GM23338 (cell line): Measurements from ENCODE around the gene PARP2. TPM values are rescaled to one million over a fixed set of nuclear protein-coding genes. Genes with fewer than 3 reads are reported as not detected.

Source experiments
- ATAC-seq: fragments of 200-7000 bp; cut with Tn5 transposase; 3 replicates; pipeline ENCODE4 v1.9.1; 2020
- DNase-seq: peaks from one replicate; pipeline ENCODE4 v3.0.0-alpha.2; 2015; ENCODE audit warnings: low spot score
- H2AFZ ChIP-seq: fragments of 200-600 bp; sonication (generic); 2 replicates; pipeline ENCODE4 v1.8.0; 2016; ENCODE audit warnings: antibody characterized with exemption, mild to moderate bottlenecking, moderate library complexity
- H3F3A ChIP-seq: fragments of 200-600 bp; sonication (generic); replicated peaks from 2 replicates; pipeline ENCODE4 v1.8.0; 2017; ENCODE audit warnings: antibody characterized with exemption, mixed run types, low read depth
- H3K27ac ChIP-seq: fragments of 200-600 bp; sonication (generic); 2 replicates; pipeline ENCODE4 v1.6.1; 2016; ENCODE audit warnings: low read depth
- H3K27me3 ChIP-seq: fragments of 200-600 bp; sonication (generic); 2 replicates; pipeline ENCODE4 v1.8.0; 2016; ENCODE audit warnings: mild to moderate bottlenecking, mixed run types, moderate library complexity; ENCODE audit not compliant: insufficient read depth
- H3K36me3 ChIP-seq: fragments of 200-600 bp; sonication (generic); 2 replicates; pipeline ENCODE4 v1.8.0; 2016; ENCODE audit warnings: mild to moderate bottlenecking; ENCODE audit not compliant: insufficient read depth
- H3K4me1 ChIP-seq: fragments of 200-600 bp; sonication (generic); 2 replicates; pipeline ENCODE4 v1.8.0; 2016; ENCODE audit warnings: mild to moderate bottlenecking, moderate library complexity; ENCODE audit not compliant: insufficient read depth
- H3K4me2 ChIP-seq: fragments of 200-600 bp; sonication (generic); 2 replicates; pipeline ENCODE4 v1.7.1; 2017; ENCODE audit warnings: mixed run types
- H3K4me3 ChIP-seq: fragments of 200-600 bp; sonication (generic); 2 replicates; pipeline ENCODE4 v1.6.1; 2016; ENCODE audit warnings: mixed run types
- H3K79me2 ChIP-seq: fragments of 200-600 bp; sonication (generic); replicated peaks from 2 replicates; pipeline ENCODE4 v1.8.0; 2017; ENCODE audit warnings: mild to moderate bottlenecking; ENCODE audit not compliant: insufficient read depth
- H3K9me2 ChIP-seq: fragments of 200-600 bp; sonication (generic); 2 replicates; pipeline ENCODE4 v1.8.0; 2017; ENCODE audit not compliant: insufficient read depth
- H4K20me1 ChIP-seq: fragments of 200-600 bp; sonication (generic); replicated peaks from 2 replicates; pipeline ENCODE4 v1.8.0; 2017; ENCODE audit warnings: mild to moderate bottlenecking; ENCODE audit not compliant: insufficient read depth
- H3K27ac Mint-ChIP-seq: 2 replicates; pipeline ENCODE4 v1.8.0; 2020; ENCODE audit warnings: inconsistent platforms, mild to moderate bottlenecking, moderate library complexity, mixed read lengths
- H3K27me3 Mint-ChIP-seq: 3 replicates; pipeline ENCODE4 v1.8.0; 2022; ENCODE audit warnings: low read depth, mild to moderate bottlenecking, moderate library complexity, mixed read lengths, inconsistent platforms; ENCODE audit not compliant: insufficient read depth, poor library complexity
- H3K36me3 Mint-ChIP-seq: 3 replicates; pipeline ENCODE4 v1.8.0; 2021; ENCODE audit warnings: low read depth, mild to moderate bottlenecking, inconsistent platforms, moderate library complexity, mixed read lengths
- H3K4me1 Mint-ChIP-seq: 3 replicates; pipeline ENCODE4 v1.8.0; 2020; ENCODE audit warnings: mild to moderate bottlenecking, inconsistent platforms, mixed read lengths
- H3K4me3 Mint-ChIP-seq: 3 replicates; pipeline ENCODE4 v1.8.0; 2021; ENCODE audit warnings: moderate library complexity, mild to moderate bottlenecking, inconsistent platforms, mixed read lengths
- H3K9me3 Mint-ChIP-seq: 3 replicates; pipeline ENCODE4 v1.8.0; 2020; ENCODE audit warnings: moderate library complexity, mild to moderate bottlenecking, inconsistent platforms, mixed read lengths
- CREB1 ChIP-seq: fragments of 250-450 bp; sonication (Bioruptor Pico); IDR thresholded peaks from 2 replicates; pipeline ENCODE4 v1.5.0; 2020; ENCODE audit warnings: low read depth, mild to moderate bottlenecking, moderate library complexity
- EZH2 ChIP-seq: fragments of 200-600 bp; sonication (generic); IDR thresholded peaks from one replicate; pipeline ENCODE4 v1.8.0; 2017; ENCODE audit warnings: antibody characterized with exemption, mild to moderate bottlenecking, low read depth; ENCODE audit not compliant: unreplicated experiment
- EZH2phosphoT487 ChIP-seq: fragments of 200-600 bp; sonication (generic); IDR thresholded peaks from one replicate; pipeline ENCODE4 v1.8.1; 2018; ENCODE audit warnings: antibody characterized with exemption; ENCODE audit not compliant: unreplicated experiment
- JUNB ChIP-seq: IDR thresholded peaks from one replicate; pipeline ENCODE4 v1.6.1; 2016; ENCODE audit warnings: antibody characterized with exemption; ENCODE audit not compliant: unreplicated experiment
- NANOG ChIP-seq: IDR thresholded peaks from 2 replicates; pipeline ENCODE4 v1.6.1; 2016; ENCODE audit warnings: antibody characterized with exemption, borderline replicate concordance
- POLR2AphosphoS5 ChIP-seq: IDR thresholded peaks from 2 replicates; pipeline ENCODE4 v1.6.1; 2016; ENCODE audit warnings: antibody characterized with exemption, low read depth
- STAT1 ChIP-seq: IDR thresholded peaks from one replicate; pipeline ENCODE4 v1.6.1; 2016; ENCODE audit warnings: antibody characterized with exemption; ENCODE audit not compliant: unreplicated experiment
- ZNF114 ChIP-seq: fragments of 250-450 bp; sonication (Bioruptor Pico); IDR thresholded peaks from 2 replicates; pipeline ENCODE4 v1.5.0; 2020; ENCODE audit warnings: mild to moderate bottlenecking, moderate library complexity
- ZNF331 ChIP-seq: fragments of 250-450 bp; sonication (Bioruptor Pico); IDR thresholded peaks from 2 replicates; pipeline ENCODE4 v1.5.0; 2020; ENCODE audit warnings: low read depth, mild to moderate bottlenecking, moderate library complexity
- polyA plus RNA-seq: library from polyadenylated mRNA; unstranded; fragments of >200 nt; fragmentation: Nextera tagmentation; extraction: Ambion mirVana; gene quantifications from 2 replicates; pipeline ENCODE4 v1.2.1, GENCODE V29; 2016
- total RNA-seq: library from RNA; depleted of rRNA; stranded (reverse); fragments of >200 nt; shearing (Covaris generic); gene quantifications from 2 replicates; pipeline ENCODE4 v1.2.3, GENCODE V29; 2014
- TF ChIP-seq, protein P1 (sequence below), 2 experiments: fragments of 200-600 bp in 1 of 2; sonication (generic) in 1 of 2; conservative IDR thresholded peaks; 2 replicates each; pipeline versions ENCODE4 v1.5.1 to v1.6.1; 2016 to 2017; ENCODE audit warnings: antibody characterized with exemption in 2 of 2, low read depth in 2 of 2, mild to moderate bottlenecking in 2 of 2, moderate library complexity in 1 of 2
- TF ChIP-seq, protein P2 (sequence below): IDR thresholded peaks from one replicate; pipeline ENCODE4 v1.6.1; 2018; ENCODE audit warnings: antibody characterized with exemption; ENCODE audit not compliant: unreplicated experiment
- TF ChIP-seq, protein P3 (sequence below): IDR thresholded peaks from 2 replicates; pipeline ENCODE4 v1.6.1; 2016; ENCODE audit warnings: antibody characterized with exemption
- TF ChIP-seq, protein P4 (sequence below): fragments of 250-450 bp; sonication (Bioruptor Pico); IDR thresholded peaks from 2 replicates; pipeline ENCODE4 v1.5.0; 2020; ENCODE audit warnings: mild to moderate bottlenecking, moderate library complexity

PARP2 gene
- total and polyA plus RNA-seq, 2 experiments from 2014 or later: 27.8 to 42.7 TPM

DNA sequence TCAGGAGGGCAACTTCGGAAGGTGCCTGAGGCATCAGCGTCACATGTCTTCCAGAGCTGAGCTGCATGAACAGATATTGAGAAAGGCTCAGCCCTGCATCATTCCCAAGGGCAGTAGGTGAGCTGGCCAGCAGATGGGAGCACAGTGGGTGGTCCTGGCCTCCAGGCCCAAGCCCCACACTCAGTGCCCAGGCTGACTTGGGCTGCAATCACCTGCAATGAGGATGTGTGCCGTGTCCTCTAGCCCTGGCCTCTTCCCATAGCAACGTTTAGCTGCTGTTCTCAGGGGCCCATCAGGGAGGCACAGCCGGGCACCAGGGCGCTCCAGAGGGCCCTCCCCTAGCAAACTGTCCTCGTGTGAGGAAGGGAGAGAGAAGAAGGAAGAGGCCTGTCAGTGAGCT, 37.9 kb downstream of the PARP2 start:
- H3K4me1 Mint-ChIP-seq: no peaks in the 10 kb centered on the region
- H3K27me3 ChIP-seq: no peaks in the 10 kb centered on the region
- no peak overlapping the region for H2AFZ ChIP-seq

More for the DNA sequence above, 37.9 kb downstream of the PARP2 start:
- ATAC-seq: no peak
- H3K36me3 Mint-ChIP-seq: peaks cover 44% of the 10 kb centered on the region
- H3K9me2 ChIP-seq: no peaks in the 10 kb centered on the region
- H3K4me2 ChIP-seq: no peak overlapping the region
- H3K27me3 Mint-ChIP-seq: peaks cover 9% of the 10 kb centered on the region
- no peak overlapping the region for H3K27ac Mint-ChIP-seq
- H3K4me1 ChIP-seq: no peaks in the 10 kb centered on the region
- no peaks in the 10 kb centered on the region for H4K20me1 ChIP-seq
- TF ChIP-seq, protein P1, sequence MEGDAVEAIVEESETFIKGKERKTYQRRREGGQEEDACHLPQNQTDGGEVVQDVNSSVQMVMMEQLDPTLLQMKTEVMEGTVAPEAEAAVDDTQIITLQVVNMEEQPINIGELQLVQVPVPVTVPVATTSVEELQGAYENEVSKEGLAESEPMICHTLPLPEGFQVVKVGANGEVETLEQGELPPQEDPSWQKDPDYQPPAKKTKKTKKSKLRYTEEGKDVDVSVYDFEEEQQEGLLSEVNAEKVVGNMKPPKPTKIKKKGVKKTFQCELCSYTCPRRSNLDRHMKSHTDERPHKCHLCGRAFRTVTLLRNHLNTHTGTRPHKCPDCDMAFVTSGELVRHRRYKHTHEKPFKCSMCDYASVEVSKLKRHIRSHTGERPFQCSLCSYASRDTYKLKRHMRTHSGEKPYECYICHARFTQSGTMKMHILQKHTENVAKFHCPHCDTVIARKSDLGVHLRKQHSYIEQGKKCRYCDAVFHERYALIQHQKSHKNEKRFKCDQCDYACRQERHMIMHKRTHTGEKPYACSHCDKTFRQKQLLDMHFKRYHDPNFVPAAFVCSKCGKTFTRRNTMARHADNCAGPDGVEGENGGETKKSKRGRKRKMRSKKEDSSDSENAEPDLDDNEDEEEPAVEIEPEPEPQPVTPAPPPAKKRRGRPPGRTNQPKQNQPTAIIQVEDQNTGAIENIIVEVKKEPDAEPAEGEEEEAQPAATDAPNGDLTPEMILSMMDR (conservative IDR thresholded peaks at IDR 0.05; ENCODE audit: low read depth in 2 of 2): no peak
- TF ChIP-seq ZNF114 (CRISPR knock-in tag): no peak
- TF ChIP-seq, protein P2, sequence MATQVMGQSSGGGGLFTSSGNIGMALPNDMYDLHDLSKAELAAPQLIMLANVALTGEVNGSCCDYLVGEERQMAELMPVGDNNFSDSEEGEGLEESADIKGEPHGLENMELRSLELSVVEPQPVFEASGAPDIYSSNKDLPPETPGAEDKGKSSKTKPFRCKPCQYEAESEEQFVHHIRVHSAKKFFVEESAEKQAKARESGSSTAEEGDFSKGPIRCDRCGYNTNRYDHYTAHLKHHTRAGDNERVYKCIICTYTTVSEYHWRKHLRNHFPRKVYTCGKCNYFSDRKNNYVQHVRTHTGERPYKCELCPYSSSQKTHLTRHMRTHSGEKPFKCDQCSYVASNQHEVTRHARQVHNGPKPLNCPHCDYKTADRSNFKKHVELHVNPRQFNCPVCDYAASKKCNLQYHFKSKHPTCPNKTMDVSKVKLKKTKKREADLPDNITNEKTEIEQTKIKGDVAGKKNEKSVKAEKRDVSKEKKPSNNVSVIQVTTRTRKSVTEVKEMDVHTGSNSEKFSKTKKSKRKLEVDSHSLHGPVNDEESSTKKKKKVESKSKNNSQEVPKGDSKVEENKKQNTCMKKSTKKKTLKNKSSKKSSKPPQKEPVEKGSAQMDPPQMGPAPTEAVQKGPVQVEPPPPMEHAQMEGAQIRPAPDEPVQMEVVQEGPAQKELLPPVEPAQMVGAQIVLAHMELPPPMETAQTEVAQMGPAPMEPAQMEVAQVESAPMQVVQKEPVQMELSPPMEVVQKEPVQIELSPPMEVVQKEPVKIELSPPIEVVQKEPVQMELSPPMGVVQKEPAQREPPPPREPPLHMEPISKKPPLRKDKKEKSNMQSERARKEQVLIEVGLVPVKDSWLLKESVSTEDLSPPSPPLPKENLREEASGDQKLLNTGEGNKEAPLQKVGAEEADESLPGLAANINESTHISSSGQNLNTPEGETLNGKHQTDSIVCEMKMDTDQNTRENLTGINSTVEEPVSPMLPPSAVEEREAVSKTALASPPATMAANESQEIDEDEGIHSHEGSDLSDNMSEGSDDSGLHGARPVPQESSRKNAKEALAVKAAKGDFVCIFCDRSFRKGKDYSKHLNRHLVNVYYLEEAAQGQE: no peak
- no peak for TF ChIP-seq EZH2phosphoT487
- TF ChIP-seq NANOG: no peak
- no peak for TF ChIP-seq ZNF331
- TF ChIP-seq, protein P3, sequence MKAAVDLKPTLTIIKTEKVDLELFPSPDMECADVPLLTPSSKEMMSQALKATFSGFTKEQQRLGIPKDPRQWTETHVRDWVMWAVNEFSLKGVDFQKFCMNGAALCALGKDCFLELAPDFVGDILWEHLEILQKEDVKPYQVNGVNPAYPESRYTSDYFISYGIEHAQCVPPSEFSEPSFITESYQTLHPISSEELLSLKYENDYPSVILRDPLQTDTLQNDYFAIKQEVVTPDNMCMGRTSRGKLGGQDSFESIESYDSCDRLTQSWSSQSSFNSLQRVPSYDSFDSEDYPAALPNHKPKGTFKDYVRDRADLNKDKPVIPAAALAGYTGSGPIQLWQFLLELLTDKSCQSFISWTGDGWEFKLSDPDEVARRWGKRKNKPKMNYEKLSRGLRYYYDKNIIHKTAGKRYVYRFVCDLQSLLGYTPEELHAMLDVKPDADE: no peak
- no peak for TF ChIP-seq STAT1
- no peak for TF ChIP-seq EZH2
- no peak for TF ChIP-seq CREB1 (CRISPR knock-in tag)
- TF ChIP-seq POLR2AphosphoS5: no peak
- TF ChIP-seq JUNB: no peak
- TF ChIP-seq, protein P4, sequence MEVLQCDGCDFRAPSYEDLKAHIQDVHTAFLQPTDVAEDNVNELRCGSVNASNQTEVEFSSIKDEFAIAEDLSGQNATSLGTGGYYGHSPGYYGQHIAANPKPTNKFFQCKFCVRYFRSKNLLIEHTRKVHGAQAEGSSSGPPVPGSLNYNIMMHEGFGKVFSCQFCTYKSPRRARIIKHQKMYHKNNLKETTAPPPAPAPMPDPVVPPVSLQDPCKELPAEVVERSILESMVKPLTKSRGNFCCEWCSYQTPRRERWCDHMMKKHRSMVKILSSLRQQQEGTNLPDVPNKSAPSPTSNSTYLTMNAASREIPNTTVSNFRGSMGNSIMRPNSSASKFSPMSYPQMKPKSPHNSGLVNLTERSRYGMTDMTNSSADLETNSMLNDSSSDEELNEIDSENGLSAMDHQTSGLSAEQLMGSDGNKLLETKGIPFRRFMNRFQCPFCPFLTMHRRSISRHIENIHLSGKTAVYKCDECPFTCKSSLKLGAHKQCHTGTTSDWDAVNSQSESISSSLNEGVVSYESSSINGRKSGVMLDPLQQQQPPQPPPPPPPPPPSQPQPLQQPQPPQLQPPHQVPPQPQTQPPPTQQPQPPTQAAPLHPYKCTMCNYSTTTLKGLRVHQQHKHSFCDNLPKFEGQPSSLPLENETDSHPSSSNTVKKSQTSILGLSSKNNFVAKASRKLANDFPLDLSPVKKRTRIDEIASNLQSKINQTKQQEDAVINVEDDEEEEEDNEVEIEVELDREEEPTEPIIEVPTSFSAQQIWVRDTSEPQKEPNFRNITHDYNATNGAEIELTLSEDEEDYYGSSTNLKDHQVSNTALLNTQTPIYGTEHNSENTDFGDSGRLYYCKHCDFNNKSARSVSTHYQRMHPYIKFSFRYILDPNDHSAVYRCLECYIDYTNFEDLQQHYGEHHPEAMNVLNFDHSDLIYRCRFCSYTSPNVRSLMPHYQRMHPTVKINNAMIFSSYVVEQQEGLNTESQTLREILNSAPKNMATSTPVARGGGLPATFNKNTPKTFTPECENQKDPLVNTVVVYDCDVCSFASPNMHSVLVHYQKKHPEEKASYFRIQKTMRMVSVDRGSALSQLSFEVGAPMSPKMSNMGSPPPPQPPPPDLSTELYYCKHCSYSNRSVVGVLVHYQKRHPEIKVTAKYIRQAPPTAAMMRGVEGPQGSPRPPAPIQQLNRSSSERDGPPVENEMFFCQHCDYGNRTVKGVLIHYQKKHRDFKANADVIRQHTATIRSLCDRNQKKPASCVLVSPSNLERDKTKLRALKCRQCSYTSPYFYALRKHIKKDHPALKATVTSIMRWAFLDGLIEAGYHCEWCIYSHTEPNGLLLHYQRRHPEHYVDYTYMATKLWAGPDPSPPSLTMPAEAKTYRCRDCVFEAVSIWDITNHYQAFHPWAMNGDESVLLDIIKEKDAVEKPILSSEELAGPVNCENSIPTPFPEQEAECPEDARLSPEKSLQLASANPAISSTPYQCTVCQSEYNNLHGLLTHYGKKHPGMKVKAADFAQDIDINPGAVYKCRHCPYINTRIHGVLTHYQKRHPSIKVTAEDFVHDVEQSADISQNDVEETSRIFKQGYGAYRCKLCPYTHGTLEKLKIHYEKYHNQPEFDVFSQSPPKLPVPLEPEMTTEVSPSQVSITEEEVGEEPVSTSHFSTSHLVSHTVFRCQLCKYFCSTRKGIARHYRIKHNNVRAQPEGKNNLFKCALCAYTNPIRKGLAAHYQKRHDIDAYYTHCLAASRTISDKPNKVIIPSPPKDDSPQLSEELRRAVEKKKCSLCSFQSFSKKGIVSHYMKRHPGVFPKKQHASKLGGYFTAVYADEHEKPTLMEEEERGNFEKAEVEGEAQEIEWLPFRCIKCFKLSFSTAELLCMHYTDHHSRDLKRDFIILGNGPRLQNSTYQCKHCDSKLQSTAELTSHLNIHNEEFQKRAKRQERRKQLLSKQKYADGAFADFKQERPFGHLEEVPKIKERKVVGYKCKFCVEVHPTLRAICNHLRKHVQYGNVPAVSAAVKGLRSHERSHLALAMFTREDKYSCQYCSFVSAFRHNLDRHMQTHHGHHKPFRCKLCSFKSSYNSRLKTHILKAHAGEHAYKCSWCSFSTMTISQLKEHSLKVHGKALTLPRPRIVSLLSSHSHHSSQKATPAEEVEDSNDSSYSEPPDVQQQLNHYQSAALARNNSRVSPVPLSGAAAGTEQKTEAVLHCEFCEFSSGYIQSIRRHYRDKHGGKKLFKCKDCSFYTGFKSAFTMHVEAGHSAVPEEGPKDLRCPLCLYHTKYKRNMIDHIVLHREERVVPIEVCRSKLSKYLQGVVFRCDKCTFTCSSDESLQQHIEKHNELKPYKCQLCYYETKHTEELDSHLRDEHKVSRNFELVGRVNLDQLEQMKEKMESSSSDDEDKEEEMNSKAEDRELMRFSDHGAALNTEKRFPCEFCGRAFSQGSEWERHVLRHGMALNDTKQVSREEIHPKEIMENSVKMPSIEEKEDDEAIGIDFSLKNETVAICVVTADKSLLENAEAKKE (CRISPR knock-in tag): no peak
- peaks cover 4% of the 10 kb centered on the region; the same call in 1 of the 2 replicates for H3K36me3 ChIP-seq
- no peak overlapping the region for H3K4me3 ChIP-seq
- H3K79me2 ChIP-seq: no peaks in the 10 kb centered on the region
- no peak for DNase-seq
- H3F3A ChIP-seq: no peaks in the 10 kb centered on the region
- no peak overlapping the region for H3K4me3 Mint-ChIP-seq
- no peak overlapping the region for H3K27ac ChIP-seq
- no peaks in the 10 kb centered on the region; the same call in 2 of the 3 replicates for H3K9me3 Mint-ChIP-seq
